GM20000 (cell line): ENCODE data around the gene NEGR1.

ENCODE experiments used
- DNase-seq: peaks from one replicate; pipeline ENCODE4 v3.0.0; 2012; ENCODE audit warnings: low spot score
- TF ChIP-seq, protein P1 (sequence below): IDR thresholded peaks from 2 replicates; pipeline ENCODE4 v1.5.1; 2012; ENCODE audit warnings: mild to moderate bottlenecking, control low read depth; ENCODE audit errors: extremely low read depth, missing control alignments

Gene NEGR1

DNA sequence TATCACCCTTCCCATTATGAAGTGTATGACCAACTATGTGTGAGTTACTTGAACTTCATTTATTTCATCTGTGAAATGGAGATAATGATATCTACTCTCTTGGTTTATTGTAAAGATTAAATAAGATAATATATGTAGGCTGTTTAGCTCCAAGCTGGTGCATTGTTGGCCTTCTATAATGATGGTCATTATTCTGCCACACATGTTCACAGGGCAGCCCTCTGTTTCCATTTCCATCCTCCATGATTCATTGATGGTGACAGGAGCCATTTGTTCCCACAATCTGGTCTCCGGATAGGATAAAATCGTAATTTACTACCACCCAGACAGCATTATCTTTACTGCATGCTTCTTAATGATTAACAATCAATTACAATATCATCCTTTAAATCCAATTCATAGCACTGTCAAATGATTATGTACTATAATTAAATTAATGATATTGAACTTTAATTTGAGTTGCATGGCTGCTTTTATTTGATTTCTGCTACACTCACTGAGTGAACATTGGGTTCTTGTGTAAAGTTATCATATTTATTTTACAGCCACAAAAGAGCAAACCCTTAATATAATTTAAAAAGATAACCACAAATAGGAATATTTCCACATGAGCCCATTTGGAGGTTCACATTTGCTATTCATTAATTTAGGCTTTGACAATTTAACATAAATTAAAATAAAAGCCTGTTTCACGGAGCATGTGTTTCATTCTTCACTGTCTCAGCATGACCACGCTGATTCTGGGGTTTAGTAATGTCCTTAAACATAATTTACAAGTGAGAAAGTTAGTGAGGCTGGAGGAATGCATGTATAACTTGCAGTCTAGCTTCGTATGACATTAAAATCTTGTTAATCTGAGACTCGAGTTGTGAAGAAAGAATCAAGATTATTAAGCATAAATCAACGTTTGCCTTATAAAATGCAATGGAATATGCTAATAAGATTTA lies 605.1 kb downstream of the NEGR1 start:
- no peak for DNase-seq
- TF ChIP-seq, protein P1, sequence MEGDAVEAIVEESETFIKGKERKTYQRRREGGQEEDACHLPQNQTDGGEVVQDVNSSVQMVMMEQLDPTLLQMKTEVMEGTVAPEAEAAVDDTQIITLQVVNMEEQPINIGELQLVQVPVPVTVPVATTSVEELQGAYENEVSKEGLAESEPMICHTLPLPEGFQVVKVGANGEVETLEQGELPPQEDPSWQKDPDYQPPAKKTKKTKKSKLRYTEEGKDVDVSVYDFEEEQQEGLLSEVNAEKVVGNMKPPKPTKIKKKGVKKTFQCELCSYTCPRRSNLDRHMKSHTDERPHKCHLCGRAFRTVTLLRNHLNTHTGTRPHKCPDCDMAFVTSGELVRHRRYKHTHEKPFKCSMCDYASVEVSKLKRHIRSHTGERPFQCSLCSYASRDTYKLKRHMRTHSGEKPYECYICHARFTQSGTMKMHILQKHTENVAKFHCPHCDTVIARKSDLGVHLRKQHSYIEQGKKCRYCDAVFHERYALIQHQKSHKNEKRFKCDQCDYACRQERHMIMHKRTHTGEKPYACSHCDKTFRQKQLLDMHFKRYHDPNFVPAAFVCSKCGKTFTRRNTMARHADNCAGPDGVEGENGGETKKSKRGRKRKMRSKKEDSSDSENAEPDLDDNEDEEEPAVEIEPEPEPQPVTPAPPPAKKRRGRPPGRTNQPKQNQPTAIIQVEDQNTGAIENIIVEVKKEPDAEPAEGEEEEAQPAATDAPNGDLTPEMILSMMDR = no peak

DNA sequence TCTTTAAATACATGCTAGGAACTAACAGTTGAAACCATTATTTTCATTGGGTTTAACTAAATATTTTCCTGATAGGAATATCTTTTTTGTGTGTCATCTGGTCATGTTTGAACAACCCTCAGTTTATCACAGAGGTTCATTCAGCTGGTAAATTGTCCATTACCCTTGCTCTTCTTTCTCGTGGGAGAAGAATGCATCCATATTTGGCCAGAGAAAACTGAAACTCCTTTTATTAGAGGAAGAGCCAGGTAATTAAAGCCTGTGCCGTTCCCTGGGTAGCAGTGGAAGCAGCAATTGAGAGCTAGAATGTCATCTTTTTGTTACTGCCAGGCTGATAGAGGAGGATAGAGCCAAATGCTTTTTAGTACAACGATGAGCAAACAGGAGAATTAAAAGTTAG lies 614.3 kb downstream of the NEGR1 start:
- TF ChIP-seq, protein P1 = no peak
- no peak for DNase-seq

DNA sequence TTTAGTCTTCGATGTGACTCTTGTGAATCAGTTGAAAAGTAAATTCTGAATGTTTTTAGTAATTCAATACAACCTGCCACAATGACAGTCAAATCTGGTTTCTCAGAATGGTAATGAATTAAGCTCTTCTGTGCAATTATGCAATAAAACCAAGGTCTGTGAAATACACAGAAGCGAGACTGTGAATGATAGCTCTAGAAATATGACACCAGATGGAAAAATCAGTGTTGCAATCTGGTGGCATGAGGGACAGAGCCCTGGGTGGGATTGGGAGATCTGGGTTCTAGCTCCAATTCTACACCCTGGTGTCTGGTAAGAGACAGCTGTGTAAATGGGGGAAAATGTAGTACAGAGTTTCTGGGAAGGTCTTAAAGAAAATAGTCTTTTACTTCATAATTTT lies 615.1 kb downstream of the NEGR1 start:
- DNase-seq = no peak
- TF ChIP-seq, protein P1 = no peak

- DNase-seq = no peak
- TF ChIP-seq, protein P1 = no peak
These were observed 615.7 kb downstream of the NEGR1 start for GRCh38 chr1:71666609-71667008.

- TF ChIP-seq, protein P1 = no peak
- DNase-seq = no peak
These were observed 621.9 kb downstream of the NEGR1 start for GRCh38 chr1:71660411-71660810.

DNA sequence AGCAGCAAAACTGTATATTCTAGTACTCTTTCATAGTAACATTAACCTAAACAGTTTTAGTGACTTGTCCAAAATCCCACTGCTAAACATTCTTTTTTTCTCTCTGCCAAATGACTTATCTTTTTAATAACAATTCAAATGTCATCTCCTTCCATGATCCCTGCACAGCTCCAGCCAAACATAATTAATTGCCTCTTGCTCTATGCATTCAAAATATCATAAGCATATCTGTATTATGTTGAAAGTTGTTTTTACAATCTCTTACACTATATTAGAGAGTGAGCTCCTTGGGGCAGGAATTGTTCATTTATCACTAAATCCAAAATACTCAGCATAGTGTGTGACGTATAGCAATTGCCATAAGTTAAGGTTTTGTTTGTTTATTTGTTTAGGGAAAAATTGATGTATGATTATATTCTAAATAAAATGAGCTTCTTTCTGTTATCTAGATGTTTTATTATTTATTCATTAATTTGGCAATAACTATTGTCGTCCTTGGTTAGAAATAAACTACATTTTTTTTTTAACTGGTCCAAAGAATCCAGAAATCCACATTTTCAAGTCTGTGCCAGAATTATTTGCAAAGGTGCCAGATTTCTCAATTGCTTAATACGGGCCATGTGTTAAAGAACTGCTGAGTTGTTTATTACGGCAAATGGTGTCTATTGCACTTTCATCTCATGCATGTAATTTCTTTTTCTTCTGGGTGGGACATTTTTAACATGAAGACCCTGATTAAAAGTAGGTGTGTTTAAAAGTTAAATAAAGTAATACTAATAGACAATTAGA lies 624.3 kb downstream of the NEGR1 start:
- TF ChIP-seq, protein P1 = no peak
- DNase-seq = no peak

- DNase-seq = no peak
- TF ChIP-seq, protein P1 = no peak
These were observed 625.4 kb downstream of the NEGR1 start for GRCh38 chr1:71656902-71657301.
